Measurements from ENCODE around the gene BRINP2. TPM values are rescaled to one million over a fixed set of nuclear protein-coding genes. Genes with fewer than 3 reads are reported as not detected.

BRINP2 gene
- total and polyA plus RNA-seq, 2 of the 8 experiments (the other 6 are each of a cell fraction or from before 2014, with no cell fraction given), result 0.39 to 0.42 TPM

DNA sequence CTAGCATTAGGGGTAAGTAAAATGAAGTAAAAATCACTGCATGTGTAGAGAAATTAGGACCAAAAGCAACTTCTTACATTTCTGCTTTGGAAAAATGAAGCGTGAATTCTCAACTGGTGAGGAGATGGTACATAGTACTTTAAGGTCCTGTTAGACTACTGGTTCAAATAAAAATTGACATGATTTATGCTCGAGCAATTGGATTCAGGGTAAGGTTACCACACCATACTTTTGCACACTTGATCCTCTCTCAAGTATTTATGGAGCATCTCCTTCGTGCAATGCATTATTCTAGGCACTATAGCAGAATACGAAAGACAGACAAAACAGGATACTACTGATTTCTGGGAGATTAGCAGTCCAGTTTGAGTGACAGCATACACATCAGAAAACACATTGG lies 66.2 kb downstream of the BRINP2 start:
- Histone ChIP-seq H2BK5ac (ENCODE audit: low read depth, low read length) (no peak overlapping the region), H2BK120ac (replicated peaks; ENCODE audit: low read depth, low read length) (no peak overlapping the region), H4K5ac (ENCODE audit: insufficient read length, low read depth, low read length) (no peak overlapping the region), H4K20me1 (replicated peaks in 1 of 2; ENCODE audit: control insufficient read depth in 1 of 2, insufficient read depth in 2 of 2, low read length in 2 of 2) (no peaks in the 10 kb centered on the region), H3K56ac (replicated peaks; ENCODE audit: insufficient read length, low read depth, low read length) (no peak overlapping the region), H3K4me1 (replicated peaks in 1 of 4; ENCODE audit: control insufficient read depth in 3 of 4, insufficient read depth in 4 of 4, low read length in 3 of 4) (peaks cover 0 to 2% (median under 1%) of the 10 kb centered on the region in 4 experiments; a peak in 2 of 7 replicates), H3K18ac (ENCODE audit: extremely low read depth, low read length) (no peak overlapping the region), H3K36me3 (ENCODE audit: control insufficient read depth in 2 of 4, insufficient read depth in 4 of 4, low read length in 3 of 4) (no peaks in the 10 kb centered on the region), H3K27me3 (replicated peaks in 1 of 4; ENCODE audit: control insufficient read depth in 3 of 4, extremely low read depth in 1 of 4, insufficient read depth in 3 of 4, low read length in 3 of 4) (no peaks in the 10 kb centered on the region), H3K9me3 (ENCODE audit: insufficient read depth in 2 of 2, low read depth in 1 of 2, low read length in 1 of 2) (no peaks in the 10 kb centered on the region), H4K91ac (replicated peaks; ENCODE audit: insufficient read length, low read length) (no peak overlapping the region), H3K4ac (replicated peaks; ENCODE audit: insufficient read length, low read depth, low read length) (no peak overlapping the region), H3K23me2 (ENCODE audit: low read depth, low read length) (no peaks in the 10 kb centered on the region), H3K4me2 (ENCODE audit: insufficient read depth in 1 of 2, low read depth in 2 of 2, low read length in 2 of 2) (no peak overlapping the region), H2AK5ac (ENCODE audit: low read depth, low read length) (no peak overlapping the region), H3K79me2 (ENCODE audit: control insufficient read depth in 1 of 2, insufficient read depth in 2 of 2, low read length in 2 of 2) (no peaks in the 10 kb centered on the region), H2BK20ac (ENCODE audit: low read length) (no peak overlapping the region), H4K8ac (ENCODE audit: extremely low read depth, insufficient read depth, low read length) (no peak overlapping the region), H3K4me3 (ENCODE audit: extremely low read depth in 1 of 4, insufficient read depth in 2 of 4, low read depth in 3 of 4, low read length in 4 of 4) (no peak overlapping the region), H3K9ac (replicated peaks in 1 of 4; ENCODE audit: extremely low read depth in 1 of 4, low read depth in 3 of 4, low read length in 3 of 4) (no peak overlapping the region), H2AFZ (ENCODE audit: low read length) (no peak overlapping the region), H3K14ac (ENCODE audit: insufficient read length) (no peak overlapping the region), H2BK15ac (ENCODE audit: low read length) (no peak overlapping the region), H3K79me1 (ENCODE audit: low read depth, low read length) (no peaks in the 10 kb centered on the region), H2BK12ac (ENCODE audit: low read depth, low read length) (no peak overlapping the region), H3K23ac (ENCODE audit: insufficient read length) (no peak overlapping the region), H3K27ac (ENCODE audit: low read depth, low read length) (no peak overlapping the region)
- FAIRE-seq (no peak), DNase-seq (ENCODE audit: low read depth in 1 of 2, low spot score in 2 of 2) (no peak)
- ChIA-PET CTCF (ENCODE audit: partially characterized antibody) (interaction anchor here (1.3 kb wide), 1 partner anchor 19 kb away, joined by 3 read pairs; no protein-coding TSS in a partner anchor), POLR2A (ENCODE audit: partially characterized antibody) (no interaction called here)
- TF ChIP-seq HDAC2 (IDR thresholded peaks at IDR 0.05; ENCODE audit: borderline replicate concordance in 1 of 2, low read depth in 2 of 2, low read length in 2 of 2), result no peak
- no peak for TF ChIP-seq SP1 (IDR thresholded peaks at IDR 0.05; ENCODE audit: low read depth, low read length)
- TF ChIP-seq TBP (IDR thresholded peaks at IDR 0.05; ENCODE audit: low read depth, low read length), result no peak
- TF ChIP-seq CHD1 (IDR thresholded peaks at IDR 0.05; ENCODE audit: low read depth, low read length), result no peak
- TF ChIP-seq TCF12 (IDR thresholded peaks at IDR 0.05; ENCODE audit: low read depth, low read length), result no peak
- TF ChIP-seq SP4 (IDR thresholded peaks at IDR 0.05; ENCODE audit: low read length), result no peak
- no peak for TF ChIP-seq CREB1 (IDR thresholded peaks at IDR 0.05)
- no peak for TF ChIP-seq KDM1A (IDR thresholded peaks at IDR 0.05; ENCODE audit: borderline replicate concordance, low read length)
- no peak for TF ChIP-seq ASH2L (IDR thresholded peaks at IDR 0.05; ENCODE audit: low read length)
- no peak for TF ChIP-seq PHF8 (conservative IDR thresholded peaks at IDR 0.05; ENCODE audit: low read depth, low read length)
- no peak for TF ChIP-seq CTBP2 (IDR thresholded peaks at IDR 0.05; ENCODE audit: borderline replicate concordance, insufficient read depth, insufficient read length, low read length)
- TF ChIP-seq RFX5 (IDR thresholded peaks at IDR 0.05; ENCODE audit: borderline replicate concordance, low read depth, low read length), result no peak
- 92% methylated on average over 4 of the region's 4 CpGs; no CpG with 5 or more reads in 1 of the 2 experiments for WGBS, 2 experiments (ENCODE audit: extremely low coverage in 1 of 2, insufficient coverage in 1 of 2, insufficient read length in 1 of 2, insufficient replicate concordance in 2 of 2, low coverage in 1 of 2, low lambda C conversion rate in 2 of 2, missing lambda C conversion rate in 1 of 2)

Data from H1 (cell line).